Measurements from ENCODE around the gene ARID5B.

ARID5B gene

GRCh38 chr10:62103857-62104256 lies 202.4 kb downstream of the ARID5B start:
- Histone ChIP-seq H2AFZ (ENCODE audit: low read length) (no peak overlapping the region), H3K9me3 (ENCODE audit: insufficient read depth, low read depth, low read length) (no peaks in the 10 kb centered on the region), H3K36me3 (ENCODE audit: insufficient read depth, low read length) (no peaks in the 10 kb centered on the region), H3K4me1 (ENCODE audit: insufficient read depth, low read length, poor library complexity, severe bottlenecking) (peaks cover 14% of the 10 kb centered on the region), H3K79me2 (ENCODE audit: insufficient read depth, low read length) (no peaks in the 10 kb centered on the region), H3K27me3 (ENCODE audit: insufficient read depth, low read length, poor library complexity, severe bottlenecking) (no peaks in the 10 kb centered on the region), H3K9me2 (replicated peaks; ENCODE audit: low read depth, low read length) (no peaks in the 10 kb centered on the region), H3K4me3 (ENCODE audit: low read length, poor library complexity, severe bottlenecking) (no peak overlapping the region), H3K4me2 (ENCODE audit: low read depth, low read length, poor library complexity, severe bottlenecking) (no peak overlapping the region), H3K9ac (ENCODE audit: low read depth, low read length, poor library complexity, severe bottlenecking) (no peak overlapping the region), H3F3A (ENCODE audit: low read depth) (no peaks in the 10 kb centered on the region), H4K20me1 (ENCODE audit: insufficient read depth, low read length, poor library complexity, severe bottlenecking) (no peaks in the 10 kb centered on the region)
- no peak for TF ChIP-seq CTCF (conservative IDR thresholded peaks at IDR 0.05; ENCODE audit: low read length)
- no peak for TF ChIP-seq EZH2phosphoT487 (IDR thresholded peaks at IDR 0.05; ENCODE audit: borderline replicate concordance)

DNA sequence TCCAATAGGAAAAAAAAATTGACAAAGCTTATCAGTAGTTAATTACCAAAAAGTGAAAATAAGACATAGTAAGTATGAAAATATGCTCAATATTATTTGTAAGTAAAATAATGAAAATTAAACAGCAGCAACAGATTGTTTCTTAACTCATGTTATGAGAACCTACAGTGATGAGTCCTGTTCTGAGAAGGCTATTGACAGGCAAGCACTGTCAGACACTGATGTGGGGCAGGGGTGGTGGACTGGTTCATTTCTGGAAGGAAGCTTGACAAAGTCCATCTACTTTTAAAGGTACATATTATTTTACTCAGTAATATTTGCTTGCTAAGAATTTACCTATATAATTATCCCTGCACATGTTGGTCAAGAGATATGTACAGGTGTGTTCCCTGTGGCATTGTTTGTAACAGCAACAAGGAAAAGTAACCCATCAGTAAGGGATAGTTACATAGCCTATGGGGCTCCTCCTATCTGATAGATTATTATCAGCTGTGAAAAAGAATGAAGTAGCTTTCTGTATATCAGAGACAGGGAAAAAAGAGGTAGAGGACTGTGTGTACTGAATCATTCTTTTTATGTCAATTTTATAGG lies 205.5 kb downstream of the ARID5B start:
- peaks cover 30% of the 10 kb centered on the region for H3K4me1 ChIP-seq (ENCODE audit: insufficient read depth, low read length, poor library complexity, severe bottlenecking)
- no peaks in the 10 kb centered on the region for H3K36me3 ChIP-seq (ENCODE audit: insufficient read depth, low read length)
- H3K79me2 ChIP-seq (ENCODE audit: insufficient read depth, low read length): no peaks in the 10 kb centered on the region
- no peaks in the 10 kb centered on the region for H3K27me3 ChIP-seq (ENCODE audit: insufficient read depth, low read length, poor library complexity, severe bottlenecking)
- no peak for TF ChIP-seq CTCF (conservative IDR thresholded peaks at IDR 0.05; ENCODE audit: low read length)
- no peak for TF ChIP-seq EZH2phosphoT487 (IDR thresholded peaks at IDR 0.05; ENCODE audit: borderline replicate concordance)
- H3K4me3 ChIP-seq (ENCODE audit: low read length, poor library complexity, severe bottlenecking): no peak overlapping the region
- no peaks in the 10 kb centered on the region for H3K9me3 ChIP-seq (ENCODE audit: insufficient read depth, low read depth, low read length)
- no peaks in the 10 kb centered on the region for H4K20me1 ChIP-seq (ENCODE audit: insufficient read depth, low read length, poor library complexity, severe bottlenecking)
- no peaks in the 10 kb centered on the region for H3F3A ChIP-seq (ENCODE audit: low read depth)
- H3K4me2 ChIP-seq (ENCODE audit: low read depth, low read length, poor library complexity, severe bottlenecking): peak overlapping the region; percentile 11
- peak overlapping the region; percentile 21 for H3K9ac ChIP-seq (ENCODE audit: low read depth, low read length, poor library complexity, severe bottlenecking)
- no peak overlapping the region; the same call in 1 of the 2 replicates for H2AFZ ChIP-seq (ENCODE audit: low read length)
- no peaks in the 10 kb centered on the region for H3K9me2 ChIP-seq (replicated peaks; ENCODE audit: low read depth, low read length)

DNA sequence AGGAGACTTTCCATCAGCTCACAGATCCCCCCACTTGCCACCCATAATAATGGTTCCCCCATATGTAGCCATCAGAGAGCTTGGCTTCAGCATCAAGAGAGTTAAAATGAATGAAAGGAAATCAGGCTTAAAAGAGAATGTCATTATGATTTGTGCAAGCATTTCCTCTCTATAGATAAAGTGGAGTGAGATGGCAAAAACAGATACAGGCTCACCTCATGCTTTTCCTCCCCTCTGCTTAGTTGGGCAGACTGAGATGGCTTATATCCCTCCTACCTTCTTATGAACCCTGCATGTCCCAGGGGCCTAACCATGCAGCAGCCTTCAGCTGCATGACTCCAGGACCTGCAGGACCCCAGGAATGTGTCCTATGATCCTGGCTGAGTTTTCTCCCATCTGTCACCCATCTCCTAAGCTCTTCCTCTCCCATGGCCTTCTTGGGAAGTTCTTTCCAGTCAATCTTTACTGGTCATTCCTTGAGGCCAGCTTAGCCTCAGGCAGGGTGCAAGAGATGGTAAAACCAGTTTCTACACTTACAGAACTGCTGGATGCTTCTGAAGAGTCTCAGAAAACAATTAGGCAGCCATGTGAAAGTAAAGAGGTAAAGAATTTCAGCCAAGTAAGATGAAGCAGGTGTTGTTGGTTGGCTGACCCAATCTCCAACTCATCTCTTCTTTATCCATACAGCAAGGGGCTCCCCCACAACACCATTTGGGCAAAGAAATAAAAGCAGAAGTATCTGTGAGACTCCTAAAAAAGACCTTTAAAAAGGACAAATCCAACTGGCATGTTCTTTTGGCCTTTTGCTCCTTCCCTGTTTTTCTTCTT lies 207.5 kb downstream of the ARID5B start:
- Histone ChIP-seq H3F3A (ENCODE audit: low read depth) (no peaks in the 10 kb centered on the region), H2AFZ (ENCODE audit: low read length) (no peak overlapping the region), H4K20me1 (ENCODE audit: insufficient read depth, low read length, poor library complexity, severe bottlenecking) (no peaks in the 10 kb centered on the region), H3K36me3 (ENCODE audit: insufficient read depth, low read length) (no peaks in the 10 kb centered on the region), H3K9me3 (ENCODE audit: insufficient read depth, low read depth, low read length) (no peaks in the 10 kb centered on the region), H3K79me2 (ENCODE audit: insufficient read depth, low read length) (no peaks in the 10 kb centered on the region), H3K9ac (ENCODE audit: low read depth, low read length, poor library complexity, severe bottlenecking) (peak overlapping the region; percentile 27), H3K4me2 (ENCODE audit: low read depth, low read length, poor library complexity, severe bottlenecking) (peak overlapping the region; percentile 45), H3K4me3 (ENCODE audit: low read length, poor library complexity, severe bottlenecking) (peak overlapping the region; percentile 1), H3K27me3 (ENCODE audit: insufficient read depth, low read length, poor library complexity, severe bottlenecking) (no peaks in the 10 kb centered on the region), H3K4me1 (ENCODE audit: insufficient read depth, low read length, poor library complexity, severe bottlenecking) (peaks cover 30% of the 10 kb centered on the region), H3K9me2 (replicated peaks; ENCODE audit: low read depth, low read length) (no peaks in the 10 kb centered on the region)
- no peak for TF ChIP-seq EZH2phosphoT487 (IDR thresholded peaks at IDR 0.05; ENCODE audit: borderline replicate concordance)
- TF ChIP-seq CTCF (conservative IDR thresholded peaks at IDR 0.05; ENCODE audit: low read length): no peak
